C4-2B (cell line): ENCODE measurements around the gene SMIM7.

Experiments used
- ZFX ChIP-seq: fragments of 450-650 bp; IDR thresholded peaks from 2 replicates; pipeline ENCODE4 v1.6.1; 2017
- TF ChIP-seq, protein P1 (sequence below): fragments of 450-650 bp; conservative IDR thresholded peaks from 2 replicates; pipeline ENCODE4 v1.5.1; 2017; ENCODE audit warnings: mild to moderate bottlenecking

GRCh38 chr19:16620018-16620417 lies 39.9 kb downstream of the SMIM7 start:
- TF ChIP-seq, protein P1, sequence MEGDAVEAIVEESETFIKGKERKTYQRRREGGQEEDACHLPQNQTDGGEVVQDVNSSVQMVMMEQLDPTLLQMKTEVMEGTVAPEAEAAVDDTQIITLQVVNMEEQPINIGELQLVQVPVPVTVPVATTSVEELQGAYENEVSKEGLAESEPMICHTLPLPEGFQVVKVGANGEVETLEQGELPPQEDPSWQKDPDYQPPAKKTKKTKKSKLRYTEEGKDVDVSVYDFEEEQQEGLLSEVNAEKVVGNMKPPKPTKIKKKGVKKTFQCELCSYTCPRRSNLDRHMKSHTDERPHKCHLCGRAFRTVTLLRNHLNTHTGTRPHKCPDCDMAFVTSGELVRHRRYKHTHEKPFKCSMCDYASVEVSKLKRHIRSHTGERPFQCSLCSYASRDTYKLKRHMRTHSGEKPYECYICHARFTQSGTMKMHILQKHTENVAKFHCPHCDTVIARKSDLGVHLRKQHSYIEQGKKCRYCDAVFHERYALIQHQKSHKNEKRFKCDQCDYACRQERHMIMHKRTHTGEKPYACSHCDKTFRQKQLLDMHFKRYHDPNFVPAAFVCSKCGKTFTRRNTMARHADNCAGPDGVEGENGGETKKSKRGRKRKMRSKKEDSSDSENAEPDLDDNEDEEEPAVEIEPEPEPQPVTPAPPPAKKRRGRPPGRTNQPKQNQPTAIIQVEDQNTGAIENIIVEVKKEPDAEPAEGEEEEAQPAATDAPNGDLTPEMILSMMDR, result no peak
- TF ChIP-seq ZFX, result no peak
